ENCODE results near the gene FUCA2. TPM values are rescaled to one million over a fixed set of nuclear protein-coding genes. Genes with fewer than 3 reads are reported as not detected.

FUCA2 gene
- total and polyA plus RNA-seq, 10 donors = 12.5 to 59.3 (median 34.6) TPM

GRCh38 chr6:143525356-143525755 lies 13.8 kb upstream of the FUCA2 start:
- peaks cover 0 to 7% (median 0%) of the 10 kb centered on the region in 8 donors for H3K9me3 ChIP-seq
- WGBS, 5 donors = 39 to 88% (median 71%) methylated on average over 1 of the region's 1 CpG

GRCh38 chr6:143522039-143522600 lies 10.6 kb upstream of the FUCA2 start:
- TF ChIP-seq POLR2AphosphoS5 (IDR thresholded peaks at IDR 0.05) = no peak
- no peak for TF ChIP-seq CTCF (IDR thresholded peaks at IDR 0.05 in 8 of 11, conservative IDR thresholded peaks at IDR 0.05 in 3 of 11)
- no peak for TF ChIP-seq POLR2A (IDR thresholded peaks at IDR 0.05)
- no peak for DNase-seq
- Histone ChIP-seq H3K4me3 (no peak overlapping the region), H3K4me1 (no peaks in the 10 kb centered on the region), H3K9me3 (peaks cover 0 to 7% (median 0%) of the 10 kb centered on the region in 8 donors), H3K27me3 (replicated peaks in 1 of 7) (no peaks in the 10 kb centered on the region), H3K36me3 (no peaks in the 10 kb centered on the region), H3K27ac (no peak overlapping the region)
- intact Hi-C loops (cut with DNase I; ENCODE audit: low total_unique reads) = no loop called here
- 88 to 95% (median 92%) methylated on average over 8 of the region's 8 CpGs for WGBS, 5 donors

More at GRCh38 chr6:143525356-143525755, 13.8 kb upstream of the FUCA2 start:
- Histone ChIP-seq H3K36me3 (no peaks in the 10 kb centered on the region), H3K27ac (no peak overlapping the region), H3K27me3 (replicated peaks in 1 of 7) (no peaks in the 10 kb centered on the region), H3K4me1 (peaks cover 0 to 14% (median 9%) of the 10 kb centered on the region in 6 donors), H3K4me3 (no peak overlapping the region)
- no peak for DNase-seq
- intact Hi-C loops (cut with DNase I; ENCODE audit: low total_unique reads) = no loop called here
- TF ChIP-seq CTCF (IDR thresholded peaks at IDR 0.05 in 8 of 11, conservative IDR thresholded peaks at IDR 0.05 in 3 of 11) (no peak), POLR2AphosphoS5 (IDR thresholded peaks at IDR 0.05) (no peak), POLR2A (IDR thresholded peaks at IDR 0.05) (no peak)

- no peak for TF ChIP-seq CTCF (IDR thresholded peaks at IDR 0.05 in 8 of 11, conservative IDR thresholded peaks at IDR 0.05 in 3 of 11)
- TF ChIP-seq POLR2AphosphoS5 (IDR thresholded peaks at IDR 0.05) = no peak
- no peak for TF ChIP-seq POLR2A (IDR thresholded peaks at IDR 0.05)
- WGBS, 5 donors = 61 to 76% (median 73%) methylated on average over 3 of the region's 3 CpGs
Observed at GRCh38 chr6:143517447-143517773, 5.9 kb upstream of the FUCA2 start.

GRCh38 chr6:143516690-143517446 lies 5.3 kb upstream of the FUCA2 start:
- Histone ChIP-seq H3K27ac (no peak overlapping the region), H3K4me1 (peaks cover 2 to 36% (median 10%) of the 10 kb centered on the region in 6 donors), H3K36me3 (no peaks in the 10 kb centered on the region), H3K4me3 (no peak overlapping the region), H3K27me3 (replicated peaks in 1 of 7) (no peaks in the 10 kb centered on the region), H3K9me3 (no peaks in the 10 kb centered on the region)
- TF ChIP-seq POLR2A (IDR thresholded peaks at IDR 0.05) (no peak), CTCF (IDR thresholded peaks at IDR 0.05 in 8 of 11, conservative IDR thresholded peaks at IDR 0.05 in 3 of 11) (no peak), POLR2AphosphoS5 (IDR thresholded peaks at IDR 0.05) (no peak)
- intact Hi-C loops (cut with DNase I; ENCODE audit: low total_unique reads) = no loop called here
- WGBS, 5 donors = 72 to 87% (median 78%) methylated on average over 2 of the region's 2 CpGs
- no peak for DNase-seq

More at GRCh38 chr6:143517447-143517773, 5.9 kb upstream of the FUCA2 start:
- intact Hi-C loops (cut with DNase I; ENCODE audit: low total_unique reads) = no loop called here
- no peaks in the 10 kb centered on the region for H3K27me3 ChIP-seq (replicated peaks in 1 of 7)
- peaks cover 0 to 30% (median 6%) of the 10 kb centered on the region in 6 donors for H3K4me1 ChIP-seq
- no peak overlapping the region for H3K4me3 ChIP-seq
- no peak for DNase-seq
- H3K36me3 ChIP-seq = no peaks in the 10 kb centered on the region
- H3K9me3 ChIP-seq = no peaks in the 10 kb centered on the region
- no peak overlapping the region for H3K27ac ChIP-seq
